CD8-positive, alpha-beta memory T cell (primary cell): Measurements from ENCODE around the gene CDH23. TPM values are rescaled to one million over a fixed set of nuclear protein-coding genes. Genes with fewer than 3 reads are reported as not detected.

Source experiments
- CTCF ChIA-PET: fragments of 350-600 bp; sonication (Branson Sonifier 250); formaldehyde crosslinking; loops from one replicate; lab custom pipeline; 2021; ENCODE audit warnings: antibody characterized with exemption; lab: Charles Lee
- POLR2A ChIA-PET: fragments of 350-600 bp; sonication (Branson Sonifier 250); formaldehyde crosslinking; loops from one replicate; lab custom pipeline; 2021; ENCODE audit warnings: antibody characterized with exemption; lab: Charles Lee
- DNase-seq, 5 donors: peaks; one replicate each; pipeline versions ENCODE4 v3.0.0 to v3.0.0-alpha.2; 2020 to 2022; ENCODE audit warnings: mixed read lengths in 1 of 5
- H3K27ac ChIP-seq: one replicate; pipeline ENCODE4 v1.7.0; 2013; ENCODE audit warnings: low read depth, mild to moderate bottlenecking, low read length, moderate library complexity
- H3K27me3 ChIP-seq: 2 replicates; pipeline ENCODE4 v1.7.0; 2013; ENCODE audit warnings: low read length, mild to moderate bottlenecking; ENCODE audit not compliant: insufficient read depth, poor library complexity, severe bottlenecking
- H3K36me3 ChIP-seq: 2 replicates; pipeline ENCODE4 v1.7.0; 2013; ENCODE audit warnings: mild to moderate bottlenecking, low read length, moderate library complexity; ENCODE audit not compliant: insufficient read depth
- H3K4me1 ChIP-seq: 2 replicates; pipeline ENCODE4 v1.7.0; 2013; ENCODE audit warnings: mild to moderate bottlenecking, low read length, moderate library complexity; ENCODE audit not compliant: insufficient read depth
- H3K4me3 ChIP-seq: 2 replicates; pipeline ENCODE4 v1.7.0; 2013; ENCODE audit warnings: mild to moderate bottlenecking, low read length
- H3K9me3 ChIP-seq: 2 replicates; pipeline ENCODE4 v1.7.0; 2013; ENCODE audit warnings: mild to moderate bottlenecking, low read length
- H3K27ac Mint-ChIP-seq, 8 donors: one replicate each; pipeline ENCODE4 v1.8.0; 2020 to 2021; ENCODE audit warnings: mixed read lengths in 8 of 8, mild to moderate bottlenecking in 6 of 8, inconsistent platforms in 3 of 8, moderate library complexity in 3 of 8
- H3K27me3 Mint-ChIP-seq, 2 donors: one replicate each; pipeline ENCODE4 v1.8.0; 2020 to 2021; ENCODE audit warnings: mixed read lengths in 2 of 2, mild to moderate bottlenecking in 1 of 2, moderate library complexity in 1 of 2
- H3K36me3 Mint-ChIP-seq, 3 donors: one replicate each; pipeline ENCODE4 v1.8.0; 2020 to 2021; ENCODE audit warnings: mixed read lengths in 3 of 3, inconsistent platforms in 1 of 3, mild to moderate bottlenecking in 1 of 3
- H3K4me1 Mint-ChIP-seq, 3 donors: one replicate each; pipeline ENCODE4 v1.8.0; 2020 to 2021; ENCODE audit warnings: mixed read lengths in 3 of 3, inconsistent platforms in 1 of 3, mild to moderate bottlenecking in 1 of 3
- H3K4me3 Mint-ChIP-seq, 7 donors: one replicate each; pipeline ENCODE4 v1.8.0; 2020 to 2021; ENCODE audit warnings: mixed read lengths in 7 of 7, mild to moderate bottlenecking in 6 of 7, moderate library complexity in 4 of 7, inconsistent platforms in 2 of 7
- H3K9me3 Mint-ChIP-seq, 5 donors: one replicate each; pipeline ENCODE4 v1.8.0; 2020 to 2022; ENCODE audit warnings: mixed read lengths in 5 of 5, mild to moderate bottlenecking in 3 of 5, moderate library complexity in 2 of 5, inconsistent platforms in 1 of 5
- polyA plus RNA-seq: library from polyadenylated mRNA; unstranded; fragments of 300-500 nt; fragmentation: Illumina TruSeq; gene quantifications from one replicate; pipeline ENCODE4 v1.2.3, GENCODE V29; 2021
- total RNA-seq, 2 experiments: library from RNA; stranded (reverse); gene quantifications; one replicate each; pipeline ENCODE4 v1.2.3, GENCODE V29; 2021

Gene CDH23
- total and polyA plus RNA-seq, 3 experiments from 2014 or later: 0.74 to 2.0 (median 0.78) TPM

GRCh38 chr10:71526653-71527052 is 129.9 kb downstream of the CDH23 start:
- H3K9me3 ChIP-seq: no peaks in the 10 kb centered on the region
- Mint-ChIP-seq H3K36me3 (no peaks in the 10 kb centered on the region), H3K27me3 (peaks cover 6 to 23% of the 10 kb centered on the region in 2 donors), H3K4me3 (no peak overlapping the region), H3K4me1 (peaks cover under 1 to 3% (median 3%) of the 10 kb centered on the region in 3 donors), H3K27ac (no peak overlapping the region), H3K9me3 (no peaks in the 10 kb centered on the region)
- no peak overlapping the region for H3K4me3 ChIP-seq
- peaks cover 6% of the 10 kb centered on the region for H3K27me3 ChIP-seq
- H3K36me3 ChIP-seq: no peaks in the 10 kb centered on the region
- CTCF ChIA-PET: no interaction called here
- DNase-seq: no peak
- no peaks in the 10 kb centered on the region for H3K4me1 ChIP-seq
- POLR2A ChIA-PET: interaction anchor here (0.6 kb wide), 1 partner anchor 17 kb away, joined by 3 read pairs; no protein-coding TSS in a partner anchor
- no peak overlapping the region for H3K27ac ChIP-seq

GRCh38 chr10:71527135-71527534 is 130.4 kb downstream of the CDH23 start:
- H3K36me3 ChIP-seq: no peaks in the 10 kb centered on the region
- H3K9me3 ChIP-seq: no peaks in the 10 kb centered on the region
- no peaks in the 10 kb centered on the region for H3K9me3 Mint-ChIP-seq
- DNase-seq: no peak
- no peak overlapping the region for H3K4me3 Mint-ChIP-seq
- ChIA-PET CTCF (no interaction called here), POLR2A (interaction anchor here (0.6 kb wide), 1 partner anchor 16 kb away, joined by 3 read pairs; no protein-coding TSS in a partner anchor)
- H3K4me1 ChIP-seq: no peaks in the 10 kb centered on the region
- H3K36me3 Mint-ChIP-seq: no peaks in the 10 kb centered on the region
- H3K4me3 ChIP-seq: no peak overlapping the region
- H3K27ac ChIP-seq: no peak overlapping the region
- H3K27ac Mint-ChIP-seq: no peak overlapping the region
- peaks cover 6% of the 10 kb centered on the region for H3K27me3 ChIP-seq
- peaks cover 2 to 7% (median 4%) of the 10 kb centered on the region in 3 donors for H3K4me1 Mint-ChIP-seq
- H3K27me3 Mint-ChIP-seq: peaks cover 6 to 20% of the 10 kb centered on the region in 2 donors

- Mint-ChIP-seq H3K9me3 (no peaks in the 10 kb centered on the region), H3K4me3 (no peak overlapping the region), H3K4me1 (peaks cover 2 to 7% (median 4%) of the 10 kb centered on the region in 3 donors), H3K36me3 (peaks cover 0 to 2% (median 0%) of the 10 kb centered on the region in 3 donors), H3K27ac (peak overlapping the region in 1 of 8 donors; percentile 84), H3K27me3 (peaks cover 6 to 11% of the 10 kb centered on the region in 2 donors)
- Histone ChIP-seq H3K9me3 (no peaks in the 10 kb centered on the region), H3K27me3 (no peaks in the 10 kb centered on the region), H3K27ac (no peak overlapping the region), H3K4me3 (no peak overlapping the region), H3K36me3 (no peaks in the 10 kb centered on the region), H3K4me1 (no peaks in the 10 kb centered on the region)
- DNase-seq: no peak
- ChIA-PET POLR2A (no interaction called here), CTCF (no interaction called here)
Measured at GRCh38 chr10:71528371-71529206, 131.9 kb downstream of the CDH23 start.

- Mint-ChIP-seq H3K27ac (peak overlapping the region in 1 of 8 donors; percentile 84), H3K4me1 (peaks cover 2 to 7% (median 4%) of the 10 kb centered on the region in 3 donors), H3K9me3 (no peaks in the 10 kb centered on the region), H3K4me3 (no peak overlapping the region), H3K36me3 (peaks cover 0 to 2% (median 0%) of the 10 kb centered on the region in 3 donors), H3K27me3 (peaks cover 0 to 4% of the 10 kb centered on the region in 2 donors)
- no peak overlapping the region for H3K4me3 ChIP-seq
- H3K9me3 ChIP-seq: no peaks in the 10 kb centered on the region
- no peaks in the 10 kb centered on the region for H3K4me1 ChIP-seq
- H3K36me3 ChIP-seq: no peaks in the 10 kb centered on the region
- ChIA-PET CTCF (no interaction called here), POLR2A (no interaction called here)
- no peaks in the 10 kb centered on the region for H3K27me3 ChIP-seq
- no peak overlapping the region for H3K27ac ChIP-seq
- DNase-seq: no peak
Measured at GRCh38 chr10:71529207-71529827, 132.6 kb downstream of the CDH23 start.

GRCh38 chr10:71530781-71531180 is 134.1 kb downstream of the CDH23 start:
- Mint-ChIP-seq H3K27me3 (no peaks in the 10 kb centered on the region), H3K9me3 (no peaks in the 10 kb centered on the region), H3K36me3 (peaks cover 0 to 2% (median 0%) of the 10 kb centered on the region in 3 donors), H3K27ac (no peak overlapping the region), H3K4me1 (peaks cover 2 to 7% (median 4%) of the 10 kb centered on the region in 3 donors), H3K4me3 (no peak overlapping the region)
- Histone ChIP-seq H3K9me3 (no peaks in the 10 kb centered on the region), H3K4me1 (no peaks in the 10 kb centered on the region), H3K4me3 (no peak overlapping the region), H3K27me3 (no peaks in the 10 kb centered on the region), H3K27ac (no peak overlapping the region), H3K36me3 (no peaks in the 10 kb centered on the region)
- no peak for DNase-seq
- CTCF ChIA-PET: no interaction called here
- POLR2A ChIA-PET: no interaction called here

GRCh38 chr10:71531485-71532446 is 135.0 kb downstream of the CDH23 start:
- ChIA-PET POLR2A (no interaction called here), CTCF (interaction anchor here (0.9 kb wide), 1 partner anchor 217 kb away, joined by 3 read pairs; no protein-coding TSS in a partner anchor)
- H3K4me1 ChIP-seq: no peaks in the 10 kb centered on the region
- no peak for DNase-seq
- Mint-ChIP-seq H3K4me3 (no peak overlapping the region), H3K4me1 (peaks cover 2 to 7% (median 4%) of the 10 kb centered on the region in 3 donors), H3K27ac (no peak overlapping the region), H3K9me3 (no peaks in the 10 kb centered on the region), H3K27me3 (peaks cover 0 to 1% of the 10 kb centered on the region in 2 donors), H3K36me3 (peaks cover 0 to 2% (median 0%) of the 10 kb centered on the region in 3 donors)
- no peaks in the 10 kb centered on the region for H3K27me3 ChIP-seq
- no peak overlapping the region for H3K27ac ChIP-seq
- H3K36me3 ChIP-seq: no peaks in the 10 kb centered on the region
- H3K9me3 ChIP-seq: no peaks in the 10 kb centered on the region
- H3K4me3 ChIP-seq: no peak overlapping the region

- POLR2A ChIA-PET: no interaction called here
Measured at GRCh38 chr10:71532878-71533277, 136.2 kb downstream of the CDH23 start.

More at GRCh38 chr10:71532878-71533277, 136.2 kb downstream of the CDH23 start:
- Histone ChIP-seq H3K4me3 (no peak overlapping the region), H3K27ac (no peak overlapping the region), H3K4me1 (no peaks in the 10 kb centered on the region), H3K27me3 (no peaks in the 10 kb centered on the region), H3K36me3 (no peaks in the 10 kb centered on the region), H3K9me3 (no peaks in the 10 kb centered on the region)
- no peak for DNase-seq
- H3K4me3 Mint-ChIP-seq: no peak overlapping the region
- no peaks in the 10 kb centered on the region for H3K9me3 Mint-ChIP-seq
- H3K27ac Mint-ChIP-seq: peak overlapping the region in 1 of 8 donors; percentile 56
- H3K36me3 Mint-ChIP-seq: peaks cover 0 to 2% (median 0%) of the 10 kb centered on the region in 3 donors
- CTCF ChIA-PET: no interaction called here
- H3K27me3 Mint-ChIP-seq: peaks cover 0 to 1% of the 10 kb centered on the region in 2 donors
- peaks cover 2 to 7% (median 4%) of the 10 kb centered on the region in 3 donors for H3K4me1 Mint-ChIP-seq
